ENCODE results near the gene ITGAL. TPM values are rescaled to one million over a fixed set of nuclear protein-coding genes. Genes with fewer than 3 reads are reported as not detected.
A peak's percentile ranks its signal among the peaks of the same experiment; 100 is the strongest.

The ITGAL gene
- total RNA-seq, 2 experiments from 2014 or later = 83.8 to 89.0 TPM

DNA sequence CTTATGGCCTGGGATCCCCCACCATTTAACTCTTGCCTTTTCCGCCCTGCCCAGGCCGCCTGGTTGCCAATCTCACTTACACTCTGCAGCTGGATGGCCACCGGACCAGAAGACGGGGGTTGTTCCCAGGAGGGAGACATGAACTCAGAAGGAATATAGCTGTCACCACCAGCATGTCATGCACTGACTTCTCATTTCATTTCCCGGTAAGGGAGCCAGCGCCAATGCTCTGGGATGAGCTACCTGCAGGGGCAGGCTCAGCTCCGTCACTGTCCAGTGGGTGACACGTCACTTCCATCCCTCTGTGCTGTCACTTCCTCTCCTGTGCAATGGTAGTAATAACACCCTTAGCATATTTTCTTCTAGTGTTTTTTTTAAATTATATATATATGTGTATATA is 26.7 kb downstream of the ITGAL start:
- H3K27ac Mint-ChIP-seq = peak overlapping the region; percentile 43
- no peak overlapping the region for H3K4me3 Mint-ChIP-seq
- H3K27me3 Mint-ChIP-seq (ENCODE audit: low read depth) = no peaks in the 10 kb centered on the region
- DNase-seq = no peak
- CTCF ChIA-PET = interaction anchor here (0.7 to 1.8 kb wide), 4 partner anchors 10 to 117 kb away, joined by 3 to 5 read pairs (median 3); no protein-coding TSS in a partner anchor
- intact Hi-C loops (cut with micrococcal nuclease) = no loop called here
- H3K4me1 Mint-ChIP-seq (ENCODE audit: low read depth) = peaks cover 8% of the 10 kb centered on the region
- peaks cover 28% of the 10 kb centered on the region for H3K36me3 Mint-ChIP-seq (ENCODE audit: low read depth)
- no peaks in the 10 kb centered on the region for H3K9me3 Mint-ChIP-seq

DNA sequence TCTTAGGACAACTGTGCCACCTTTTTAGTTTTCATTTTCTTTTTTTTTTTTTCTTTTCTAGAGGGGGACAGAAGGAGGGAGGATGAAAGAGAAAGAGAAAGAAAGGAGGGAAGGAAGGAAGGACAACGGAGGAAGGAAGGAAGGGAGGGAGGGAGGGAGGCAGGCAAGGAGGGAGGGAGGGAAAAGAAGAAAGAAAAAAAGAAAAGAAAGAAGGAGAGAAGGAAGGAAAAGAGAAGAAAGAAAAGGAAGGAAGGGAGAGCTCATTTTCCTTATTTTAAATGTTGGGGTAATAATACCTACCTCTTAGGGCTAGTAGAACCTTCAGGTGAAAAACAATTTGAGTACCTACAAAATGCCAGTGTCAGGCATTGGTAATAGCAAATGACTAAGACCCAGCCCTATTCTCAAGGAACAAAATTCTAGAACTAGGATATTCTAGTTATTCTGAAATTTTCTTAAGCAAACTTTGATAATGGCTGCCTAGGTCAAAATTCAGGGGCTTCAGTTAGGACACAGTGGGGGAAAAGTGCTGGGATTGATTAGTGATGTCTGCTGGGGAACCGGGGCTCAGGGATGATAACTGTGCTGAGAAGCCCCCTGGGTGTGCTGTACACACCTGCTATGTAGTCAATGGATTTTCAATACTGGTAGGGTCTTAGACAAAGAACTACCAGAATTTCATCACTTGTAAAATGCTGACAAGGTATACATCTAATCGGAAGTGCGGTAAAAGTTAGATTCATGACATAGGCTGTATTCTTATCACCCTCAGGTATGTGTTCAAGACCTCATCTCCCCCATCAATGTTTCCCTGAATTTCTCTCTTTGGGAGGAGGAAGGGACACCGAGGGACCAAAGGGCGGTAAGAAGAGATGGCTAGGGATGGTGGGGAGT is 31.1 kb downstream of the ITGAL start:
- no peak for DNase-seq
- Mint-ChIP-seq H3K36me3 (ENCODE audit: low read depth) (peaks cover 23% of the 10 kb centered on the region), H3K27me3 (ENCODE audit: low read depth) (no peaks in the 10 kb centered on the region), H3K4me1 (ENCODE audit: low read depth) (peaks cover 10% of the 10 kb centered on the region), H3K9me3 (no peaks in the 10 kb centered on the region), H3K4me3 (no peak overlapping the region), H3K27ac (peak overlapping the region; percentile 46)
- intact Hi-C loops (cut with micrococcal nuclease) = no loop called here
- CTCF ChIA-PET = no interaction called here

DNA sequence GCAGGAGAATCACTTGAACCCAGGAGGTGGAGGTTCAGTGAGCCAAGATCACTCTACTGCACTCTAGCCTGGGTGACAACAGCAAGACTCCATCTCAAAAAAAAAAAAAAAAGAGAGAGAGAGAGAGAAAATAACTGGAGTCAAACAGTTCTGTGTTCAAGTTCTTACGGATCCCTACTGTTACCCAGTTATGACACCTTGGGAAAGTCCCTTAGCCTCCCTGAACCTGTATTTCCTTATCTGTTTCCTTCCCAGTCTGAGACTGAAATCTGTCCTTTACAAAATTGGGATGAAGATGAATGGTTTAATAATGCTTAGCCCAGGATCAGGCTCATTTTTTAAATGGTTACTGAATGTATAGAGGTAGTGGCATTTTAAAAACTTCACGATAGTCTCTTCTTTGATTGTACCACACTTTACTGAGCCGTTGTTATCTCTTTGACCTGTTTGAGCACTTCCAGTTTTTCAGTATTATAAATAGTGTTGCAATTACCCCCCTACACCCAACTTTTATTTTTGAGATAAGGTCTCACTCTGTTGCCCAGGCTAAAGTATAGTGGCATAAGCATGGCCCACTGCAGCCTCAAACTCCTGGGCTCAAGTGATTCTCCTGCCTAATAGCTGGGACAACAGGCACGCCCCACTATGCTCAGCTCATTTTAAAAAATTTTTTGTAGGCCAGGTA is 36.7 kb downstream of the ITGAL start:
- DNase-seq = no peak
- peaks cover 35% of the 10 kb centered on the region for H3K36me3 Mint-ChIP-seq (ENCODE audit: low read depth)
- peaks cover 5% of the 10 kb centered on the region for H3K4me1 Mint-ChIP-seq (ENCODE audit: low read depth)
- H3K9me3 Mint-ChIP-seq = no peaks in the 10 kb centered on the region
- CTCF ChIA-PET = interaction anchor here (1.0 to 1.2 kb wide), 3 partner anchors 34 to 89 kb away, joined by 3 to 4 read pairs (median 3); partner anchors contain the start of gene DCTPP1
- H3K4me3 Mint-ChIP-seq = no peak overlapping the region
- intact Hi-C loops (cut with micrococcal nuclease) = no loop called here
- no peaks in the 10 kb centered on the region for H3K27me3 Mint-ChIP-seq (ENCODE audit: low read depth)
- H3K27ac Mint-ChIP-seq = peak overlapping the region; percentile 74

DNA sequence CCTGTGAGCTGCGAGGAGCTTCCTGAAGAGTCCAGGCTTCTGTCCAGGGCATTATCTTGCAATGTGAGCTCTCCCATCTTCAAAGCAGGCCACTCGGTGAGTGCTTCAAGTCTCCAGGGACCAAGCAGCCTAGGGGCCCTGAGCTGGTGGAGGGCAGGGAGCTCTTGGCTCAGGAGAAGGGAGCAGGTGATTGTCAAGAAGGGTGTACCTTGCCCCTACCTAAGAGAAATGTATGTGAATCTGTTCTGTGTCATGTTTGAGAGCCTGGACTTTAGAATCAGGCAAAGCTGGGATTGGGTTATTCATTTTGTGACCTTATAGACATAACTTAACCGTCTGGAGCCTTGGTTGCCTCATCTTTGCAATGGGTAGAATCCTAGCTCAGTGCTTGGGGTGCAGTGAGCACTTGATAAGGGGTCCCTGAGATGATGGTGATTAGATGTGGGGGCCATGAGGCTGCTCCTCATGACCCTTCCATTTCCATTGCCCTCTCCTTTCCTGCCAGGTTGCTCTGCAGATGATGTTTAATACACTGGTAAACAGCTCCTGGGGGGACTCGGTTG is 37.9 kb downstream of the ITGAL start:
- CTCF ChIA-PET = interaction anchor here (1.0 to 1.9 kb wide), 4 partner anchors 35 to 88 kb away, joined by 3 to 12 read pairs (median 4); partner anchors contain the start of gene DCTPP1
- Mint-ChIP-seq H3K4me3 (no peak overlapping the region), H3K9me3 (no peaks in the 10 kb centered on the region), H3K4me1 (ENCODE audit: low read depth) (peaks cover 5% of the 10 kb centered on the region), H3K27me3 (ENCODE audit: low read depth) (no peaks in the 10 kb centered on the region), H3K27ac (peak overlapping the region; percentile 30), H3K36me3 (ENCODE audit: low read depth) (peaks cover 36% of the 10 kb centered on the region)
- DNase-seq = no peak
- intact Hi-C loops (cut with micrococcal nuclease) = no loop called here

DNA sequence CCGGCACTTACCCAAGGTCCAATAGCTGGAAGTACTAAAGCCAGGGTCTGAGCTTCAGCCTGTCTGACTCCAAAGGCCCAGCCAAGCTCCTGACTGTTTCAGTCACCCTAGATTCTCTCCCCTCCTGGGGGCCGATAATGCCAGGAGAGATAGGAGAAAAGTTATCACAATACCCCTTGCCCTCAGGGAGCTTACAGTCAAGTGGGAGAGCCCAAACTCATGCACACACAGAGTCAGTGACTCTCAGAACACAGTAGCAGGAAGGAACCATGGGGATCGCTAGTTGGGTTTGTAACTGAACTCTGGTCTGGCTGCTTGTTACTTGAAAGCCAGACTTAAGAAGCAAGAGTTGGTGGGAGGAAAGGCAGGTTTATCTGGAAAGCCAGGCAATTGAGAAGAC is 39.0 kb downstream of the ITGAL start:
- Mint-ChIP-seq H3K36me3 (ENCODE audit: low read depth) (peaks cover 38% of the 10 kb centered on the region), H3K27ac (peak overlapping the region; percentile 17)
- CTCF ChIA-PET = interaction anchor here (0.7 to 1.9 kb wide), 5 partner anchors 14 to 87 kb away, joined by 3 to 12 read pairs (median 3); partner anchors contain the start of gene DCTPP1

GRCh38 chr16:30515275-30515674 is 42.7 kb downstream of the ITGAL start:
- CTCF ChIA-PET = interaction anchor here (0.7 to 0.8 kb wide), 2 partner anchors 85 to 146 kb away, joined by 3 to 5 read pairs; partner anchors contain the start of gene DCTPP1
- intact Hi-C loops (cut with micrococcal nuclease) = no loop called here
- Mint-ChIP-seq H3K9me3 (no peaks in the 10 kb centered on the region), H3K4me3 (no peak overlapping the region), H3K27me3 (ENCODE audit: low read depth) (no peaks in the 10 kb centered on the region), H3K27ac (no peak overlapping the region), H3K4me1 (ENCODE audit: low read depth) (no peaks in the 10 kb centered on the region), H3K36me3 (ENCODE audit: low read depth) (peaks cover 60% of the 10 kb centered on the region)
- no peak for DNase-seq

More for the DNA sequence above, 39.0 kb downstream of the ITGAL start:
- Mint-ChIP-seq H3K4me3 (no peak overlapping the region), H3K27me3 (ENCODE audit: low read depth) (no peaks in the 10 kb centered on the region), H3K9me3 (no peaks in the 10 kb centered on the region), H3K4me1 (ENCODE audit: low read depth) (peaks cover 5% of the 10 kb centered on the region)
- DNase-seq = no peak
- intact Hi-C loops (cut with micrococcal nuclease) = no loop called here

GRCh38 chr16:30518552-30518951 is 46.0 kb downstream of the ITGAL start:
- H3K4me3 Mint-ChIP-seq = no peak overlapping the region
- H3K4me1 Mint-ChIP-seq (ENCODE audit: low read depth) = no peaks in the 10 kb centered on the region
- intact Hi-C loops (cut with micrococcal nuclease) = no loop called here
- peak overlapping the region; percentile 61 for H3K27ac Mint-ChIP-seq
- H3K27me3 Mint-ChIP-seq (ENCODE audit: low read depth) = no peaks in the 10 kb centered on the region
- H3K9me3 Mint-ChIP-seq = no peaks in the 10 kb centered on the region
- H3K36me3 Mint-ChIP-seq (ENCODE audit: low read depth) = peaks cover 43% of the 10 kb centered on the region
- no peak for DNase-seq
- CTCF ChIA-PET = interaction anchor here (1.0 to 3.6 kb wide), 2 partner anchors 20 to 80 kb away, joined by 3 to 10 read pairs; no protein-coding TSS in a partner anchor

DNA sequence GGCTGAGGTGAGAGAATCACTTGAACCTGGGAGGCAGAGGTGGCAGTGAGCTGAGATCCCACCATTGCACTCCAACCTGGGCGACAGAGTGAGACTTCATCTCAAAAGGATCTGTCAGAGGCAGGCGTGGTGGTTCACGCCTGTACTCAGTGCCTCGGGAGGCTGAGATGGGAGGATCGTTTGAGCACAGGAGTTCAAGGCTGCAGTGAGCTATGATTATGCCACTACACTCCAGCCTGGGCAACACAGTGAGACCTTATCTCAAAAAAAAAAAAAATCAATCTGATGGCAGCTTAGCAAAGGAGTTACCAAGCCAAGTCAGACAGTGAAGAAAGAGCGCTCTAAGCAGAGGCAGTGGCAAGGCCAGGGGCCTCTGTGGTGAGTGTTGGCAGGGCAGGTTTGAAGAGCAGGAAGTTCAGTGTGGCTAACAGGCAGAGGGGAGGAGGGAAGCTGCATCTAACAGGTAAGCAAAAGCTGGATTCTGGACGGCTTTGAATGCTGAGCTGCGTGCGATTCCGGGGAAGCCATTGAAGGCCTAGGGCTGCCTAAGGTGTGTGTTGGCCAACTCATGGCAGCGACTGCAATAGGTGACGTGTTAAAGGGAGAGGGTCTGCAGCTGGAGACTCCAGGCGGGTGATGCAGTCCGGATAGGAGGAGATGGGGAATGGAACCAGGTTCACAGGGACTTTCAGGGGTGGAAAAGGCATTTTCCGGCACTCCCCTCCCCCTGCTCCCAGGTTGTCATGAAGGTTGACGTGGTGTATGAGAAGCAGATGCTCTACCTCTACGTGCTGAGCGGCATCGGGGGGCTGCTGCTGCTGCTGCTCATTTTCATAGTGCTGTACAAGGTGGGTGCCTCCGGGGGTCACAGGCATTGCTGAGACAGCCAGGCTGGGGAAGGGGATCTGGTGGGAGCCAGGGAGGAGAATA is 46.8 kb downstream of the ITGAL start:
- H3K4me1 Mint-ChIP-seq (ENCODE audit: low read depth) = no peaks in the 10 kb centered on the region
- intact Hi-C loops (cut with micrococcal nuclease) = no loop called here
- DNase-seq = no peak
- H3K36me3 Mint-ChIP-seq (ENCODE audit: low read depth) = peaks cover 40% of the 10 kb centered on the region
- no peaks in the 10 kb centered on the region for H3K9me3 Mint-ChIP-seq
- H3K27ac Mint-ChIP-seq = peak overlapping the region; percentile 13
- no peaks in the 10 kb centered on the region for H3K27me3 Mint-ChIP-seq (ENCODE audit: low read depth)
- CTCF ChIA-PET = interaction anchor here (3.6 kb wide), 1 partner anchor 79 kb away, joined by 10 read pairs; no protein-coding TSS in a partner anchor
- no peak overlapping the region for H3K4me3 Mint-ChIP-seq

- H3K4me3 Mint-ChIP-seq = no peak overlapping the region
- no peak overlapping the region for H3K27ac Mint-ChIP-seq
- peaks cover 33% of the 10 kb centered on the region for H3K36me3 Mint-ChIP-seq (ENCODE audit: low read depth)
- no peak for DNase-seq
- no peaks in the 10 kb centered on the region for H3K9me3 Mint-ChIP-seq
- CTCF ChIA-PET = no interaction called here
- intact Hi-C loops (cut with micrococcal nuclease) = no loop called here
- H3K4me1 Mint-ChIP-seq (ENCODE audit: low read depth) = peaks cover 3% of the 10 kb centered on the region
- no peaks in the 10 kb centered on the region for H3K27me3 Mint-ChIP-seq (ENCODE audit: low read depth)
These were observed 48.9 kb downstream of the ITGAL start for GRCh38 chr16:30521476-30521872.

DNA sequence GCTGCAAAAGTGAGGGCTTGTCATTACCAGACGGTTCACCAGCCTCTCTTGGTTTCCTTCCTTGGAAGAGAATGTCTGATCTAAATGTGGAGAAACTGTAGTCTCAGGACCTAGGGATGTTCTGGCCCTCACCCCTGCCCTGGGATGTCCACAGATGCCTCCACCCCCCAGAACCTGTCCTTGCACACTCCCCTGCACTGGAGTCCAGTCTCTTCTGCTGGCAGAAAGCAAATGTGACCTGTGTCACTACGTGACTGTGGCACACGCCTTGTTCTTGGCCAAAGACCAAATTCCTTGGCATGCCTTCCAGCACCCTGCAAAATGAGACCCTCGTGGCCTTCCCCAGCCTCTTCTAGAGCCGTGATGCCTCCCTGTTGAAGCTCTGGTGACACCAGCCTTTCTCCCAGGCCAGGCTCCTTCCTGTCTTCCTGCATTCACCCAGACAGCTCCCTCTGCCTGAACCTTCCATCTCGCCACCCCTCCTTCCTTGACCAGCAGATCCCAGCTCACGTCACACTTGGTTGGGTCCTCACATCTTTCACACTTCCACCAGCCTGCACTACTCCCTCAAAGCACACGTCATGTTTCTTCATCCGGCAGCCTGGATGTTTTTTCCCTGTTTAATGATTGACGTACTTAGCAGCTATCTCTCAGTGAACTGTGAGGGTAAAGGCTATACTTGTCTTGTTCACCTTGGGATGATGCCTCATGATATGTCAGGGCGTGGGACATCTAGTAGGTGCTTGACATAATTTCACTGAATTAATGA is 49.5 kb downstream of the ITGAL start:
- peaks cover 31% of the 10 kb centered on the region for H3K36me3 Mint-ChIP-seq (ENCODE audit: low read depth)
- H3K4me1 Mint-ChIP-seq (ENCODE audit: low read depth) = peaks cover 3% of the 10 kb centered on the region
- no peak overlapping the region for H3K27ac Mint-ChIP-seq
- CTCF ChIA-PET = no interaction called here
- H3K9me3 Mint-ChIP-seq = no peaks in the 10 kb centered on the region
- intact Hi-C loops (cut with micrococcal nuclease) = no loop called here
- H3K4me3 Mint-ChIP-seq = no peak overlapping the region
- DNase-seq = no peak
- H3K27me3 Mint-ChIP-seq (ENCODE audit: low read depth) = no peaks in the 10 kb centered on the region
